Heart right ventricle (tissue), 16 donors: ENCODE data around the gene PTPRM. TPM values are rescaled to one million over a fixed set of nuclear protein-coding genes. Genes with fewer than 3 reads are reported as not detected.

Experiments
- ATAC-seq, 8 donors: fragments of 200-7000 bp; cut with Tn5 transposase; one replicate each; pipeline ENCODE4 v1.9.1; 2020; ENCODE audit warnings: mild to moderate bottlenecking in 8 of 8, moderate library complexity in 8 of 8, moderate number of reproducible peaks in 1 of 8
- DNase-seq, 2 donors: peaks; one replicate each; pipeline ENCODE4 v3.0.0-alpha.2; 2020
- H3K27ac ChIP-seq, 10 donors: fragments of 200-600 bp; sonication (generic) in 2 of 10; one replicate each; pipeline versions ENCODE4 v1.5.0 to v1.8.0; 2020 to 2022; ENCODE audit warnings: mild to moderate bottlenecking in 3 of 10
- H3K27me3 ChIP-seq, 7 donors: fragments of 200-600 bp; one replicate each; pipeline ENCODE4 v1.8.0; 2021 to 2022; ENCODE audit warnings: mild to moderate bottlenecking in 2 of 7
- H3K36me3 ChIP-seq, 9 donors: fragments of 200-600 bp; sonication (generic) in 1 of 9; one replicate each; pipeline versions ENCODE4 v1.5.0 to v1.8.0; 2020 to 2022; ENCODE audit warnings: mild to moderate bottlenecking in 2 of 9
- H3K4me1 ChIP-seq, 9 donors: fragments of 200-600 bp; sonication (generic) in 1 of 9; one replicate each; pipeline versions ENCODE4 v1.5.0 to v1.8.0; 2020 to 2022; ENCODE audit warnings: mild to moderate bottlenecking in 4 of 9
- H3K4me3 ChIP-seq, 10 donors: fragments of 200-600 bp; sonication (generic) in 2 of 10; one replicate each; pipeline versions ENCODE4 v1.5.0 to v1.8.0; 2020 to 2022; ENCODE audit warnings: mild to moderate bottlenecking in 7 of 10, moderate library complexity in 2 of 10
- H3K9me3 ChIP-seq, 11 donors: fragments of 200-600 bp in 10 of 11; sonication (generic) in 2 of 11; one replicate each; pipeline versions ENCODE4 v1.5.0 to v1.8.0; 2013 to 2022; ENCODE audit warnings: mild to moderate bottlenecking in 2 of 11, control low read depth in 1 of 11, moderate library complexity in 1 of 11
- CTCF ChIP-seq, 9 donors: fragments of 200-600 bp; sonication (generic) in 2 of 9; IDR thresholded peaks; one replicate each; pipeline versions ENCODE4 v1.5.0 to v1.8.0; 2021 to 2022; ENCODE audit warnings: antibody characterized with exemption in 9 of 9, mild to moderate bottlenecking in 5 of 9, moderate library complexity in 1 of 9
- WGBS, 2 donors: extraction: QIAGEN DNeasy Blood & Tissue Kit; methylation state at CpG; one replicate each; pipeline ENCODE4 v1.1.7; 2013; ENCODE audit warnings: inconsistent platforms in 1 of 2; 5-methylcytosine and 5-hydroxymethylcytosine counted together
- intact Hi-C, 10 donors: fragments of 100-400 bp; cut with DNase I; formaldehyde crosslinking; loops; one replicate each; pipeline versions ENCODE4 v1.11.1 to v1.14.2; 2022
- polyA plus RNA-seq, 2 donors: library from polyadenylated mRNA; stranded (reverse); fragments of 200-250 nt; gene quantifications; one replicate each; pipeline ENCODE4 v1.2.3, GENCODE V29; 2013
- total RNA-seq, 10 donors: library from RNA; stranded (reverse); fragmentation: NEBNext Ultra II Directional in 3 of 10; extraction: Animal tissue kit (Norgen Biotek cat#: 25700) in 3 of 10; gene quantifications; one replicate each; pipeline versions ENCODE4 v1.2.1 to v1.2.4, GENCODE V29; 2021 to 2023
- donor health status: Arrhythmogenic right ventricular cardiomyopathy.
- donor health status: ischemic (EF 13 %, LVEDD 7.1; RV severe dilation, severe dysfunction).
- donor health status: healthy with polysubstance abuse.
- donor health status: DM: no; HTN: yes; CAD: no.
- donor health status: DM: no; HTN: no; CAD: no.
- donor health status: ischemic (EF 25% LVEDD 6.9; RV normal size, moderate dysfunction).
- donor health status: ischemic (EF 25% LVEDD 5.7; RV mildly dilated, moderate dysfunction).
- donor health status: healthy.
- donor health status: DM: yes; HTN: yes; CAD: no.
- donor health status: Ischemic cardiomyopathy.
- donor health status: ischemic (EF 35%, LVEDD 5.7; RV mildly dilated, moderate dysfunction).
- donor health status: nonischemic (EF 11% LVEDD 7.7; RV severe dilation, severe dysfunction).
- donor health status: DM: yes; HTN: yes; CAD: no.
- donor health status: PGD.
- donor health status: ischemic (EF 29% LVEDD 5.4; RV normal size, mild dysfunction).
- donor health status: nonischemic (EF 23%, LVEDD 6.1; RV moderate dilation, normal function).

The PTPRM gene
- total and polyA plus RNA-seq, 12 donors, result 81.7 to 170 (median 132) TPM

GRCh38 chr18:8413751-8414150 lies 846.6 kb downstream of the PTPRM start:
- Histone ChIP-seq H3K4me1 (peaks cover 0 to 9% (median 0%) of the 10 kb centered on the region in 9 donors), H3K36me3 (peaks cover 0 to 10% (median 0%) of the 10 kb centered on the region in 9 donors), H3K9me3 (peaks cover 0 to 52% (median 22%) of the 10 kb centered on the region in 11 donors), H3K4me3 (no peak overlapping the region), H3K27ac (no peak overlapping the region), H3K27me3 (no peaks in the 10 kb centered on the region)
- ATAC-seq, result no peak
- DNase-seq, result no peak
- intact Hi-C loops, result no loop called here
- TF ChIP-seq CTCF (IDR thresholded peaks at IDR 0.05), result no peak
- 58 to 72% methylated on average over 6 of the region's 6 CpGs for WGBS, 2 donors

GRCh38 chr18:8416212-8417019 lies 849.3 kb downstream of the PTPRM start:
- Histone ChIP-seq H3K9me3 (peaks cover 0 to 29% (median 13%) of the 10 kb centered on the region in 11 donors), H3K27me3 (no peaks in the 10 kb centered on the region), H3K4me3 (no peak overlapping the region), H3K36me3 (no peaks in the 10 kb centered on the region), H3K27ac (peak overlapping the region in 1 of 10 donors; percentile 10), H3K4me1 (peaks cover 0 to 9% (median 0%) of the 10 kb centered on the region in 9 donors)
- DNase-seq (no peak), ATAC-seq (peak; percentile 20 to 64 (median 49))
- intact Hi-C loops, result no loop called here
- TF ChIP-seq CTCF (IDR thresholded peaks at IDR 0.05), result no peak
- 46 to 51% methylated on average over 15 of the region's 15 CpGs for WGBS, 2 donors

GRCh38 chr18:8422391-8422790 lies 855.3 kb downstream of the PTPRM start:
- no peak for TF ChIP-seq CTCF (IDR thresholded peaks at IDR 0.05)
- Histone ChIP-seq H3K27ac (no peak overlapping the region), H3K27me3 (no peaks in the 10 kb centered on the region), H3K4me3 (no peak overlapping the region), H3K4me1 (peaks cover 0 to 10% (median 7%) of the 10 kb centered on the region in 9 donors), H3K9me3 (peaks cover 0 to 2% (median 0%) of the 10 kb centered on the region in 11 donors), H3K36me3 (no peaks in the 10 kb centered on the region)
- WGBS, 2 donors, result 94 to 98% methylated on average over 3 of the region's 3 CpGs
- no peak for ATAC-seq
- no peak for DNase-seq
- intact Hi-C loops, result no loop called here

GRCh38 chr18:8423051-8423557 lies 856.0 kb downstream of the PTPRM start:
- Histone ChIP-seq H3K4me3 (no peak overlapping the region), H3K9me3 (peaks cover 0 to 3% (median 0%) of the 10 kb centered on the region in 11 donors), H3K36me3 (no peaks in the 10 kb centered on the region), H3K4me1 (peaks cover 0 to 10% (median 7%) of the 10 kb centered on the region in 9 donors), H3K27me3 (no peaks in the 10 kb centered on the region), H3K27ac (peak overlapping the region in 4 of 10 donors; percentile 1 to 35 (median 16))
- no peak for DNase-seq
- TF ChIP-seq CTCF (IDR thresholded peaks at IDR 0.05), result no peak
- intact Hi-C loops, result no loop called here
- peak in 7 of 8 donors; percentile 33 to 70 (median 39) for ATAC-seq
- WGBS, 2 donors, result 51 to 56% methylated on average over 11 of the region's 11 CpGs
